Stimulated activated CD8-positive, alpha-beta memory T cell treated with anti-CD3 and anti-CD28 coated beads, Interleukin-7, amount 100 ng/mL, for 1 hour (primary cell): Measurements from ENCODE around the gene PRKCH.

Source experiments
- DNase-seq, 2 donors: peaks; one replicate each; pipeline ENCODE4 v3.0.0-alpha.2; 2020; ENCODE audit warnings: low read depth in 2 of 2

Gene PRKCH

GRCh38 chr14:61421212-61421923 lies 100.0 kb downstream of the PRKCH start:
- no peak for DNase-seq

- no peak for DNase-seq
Observed at GRCh38 chr14:61426048-61426447, 104.7 kb downstream of the PRKCH start.

- DNase-seq = no peak
Observed at GRCh38 chr14:61428261-61428660, 106.9 kb downstream of the PRKCH start.

DNA sequence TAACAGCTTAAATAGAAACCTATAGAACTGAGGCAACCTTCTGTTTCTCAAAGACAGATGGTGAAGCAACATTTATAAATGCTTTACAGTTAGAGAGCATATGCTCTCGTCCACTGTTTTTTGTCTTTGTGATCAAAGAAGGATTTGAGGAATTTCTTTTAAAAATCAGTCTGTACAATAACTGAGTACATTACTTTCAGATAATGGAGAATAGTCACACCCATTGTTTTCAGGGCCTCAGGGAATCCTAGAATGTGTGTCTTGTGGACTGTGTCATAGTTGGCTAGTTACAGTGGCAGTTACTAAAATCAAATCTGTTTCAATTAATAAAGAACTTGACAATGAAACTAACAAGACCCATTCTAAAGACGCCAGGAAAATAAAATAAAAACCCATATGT lies 107.9 kb downstream of the PRKCH start:
- no peak for DNase-seq

DNA sequence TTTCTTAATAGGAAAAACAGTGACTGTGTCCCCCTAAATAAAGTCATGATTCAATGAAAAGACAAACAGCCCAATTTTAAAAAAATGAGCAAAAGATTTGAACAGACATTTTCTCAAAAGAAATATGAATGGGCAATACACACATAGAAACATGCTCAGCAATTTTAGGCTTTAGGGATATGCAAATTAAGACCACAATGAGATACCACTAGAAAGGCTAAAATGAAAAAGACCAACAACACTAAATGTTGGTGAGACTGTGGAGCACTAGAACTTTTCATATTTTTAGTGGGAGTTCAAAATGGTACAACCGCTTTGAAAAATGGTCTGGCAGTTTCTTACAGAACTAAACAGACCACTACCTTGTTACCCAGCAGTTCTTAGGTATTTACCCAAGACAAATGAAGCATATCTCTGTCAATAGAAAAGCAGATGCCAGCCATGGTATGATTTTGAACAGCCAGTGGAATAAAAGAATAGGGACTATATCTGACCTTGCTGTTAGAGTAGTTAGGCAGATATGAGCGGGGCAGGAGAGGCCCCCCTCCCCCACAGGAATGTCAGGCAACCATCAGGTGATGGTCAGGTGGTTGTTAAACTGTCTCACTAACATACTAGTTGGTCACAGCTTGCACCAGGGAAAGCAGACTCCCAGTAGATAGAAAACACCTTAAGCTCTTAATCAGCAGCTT lies 108.8 kb downstream of the PRKCH start:
- no peak for DNase-seq

GRCh38 chr14:61433169-61433568 lies 111.8 kb downstream of the PRKCH start:
- DNase-seq = no peak

DNA sequence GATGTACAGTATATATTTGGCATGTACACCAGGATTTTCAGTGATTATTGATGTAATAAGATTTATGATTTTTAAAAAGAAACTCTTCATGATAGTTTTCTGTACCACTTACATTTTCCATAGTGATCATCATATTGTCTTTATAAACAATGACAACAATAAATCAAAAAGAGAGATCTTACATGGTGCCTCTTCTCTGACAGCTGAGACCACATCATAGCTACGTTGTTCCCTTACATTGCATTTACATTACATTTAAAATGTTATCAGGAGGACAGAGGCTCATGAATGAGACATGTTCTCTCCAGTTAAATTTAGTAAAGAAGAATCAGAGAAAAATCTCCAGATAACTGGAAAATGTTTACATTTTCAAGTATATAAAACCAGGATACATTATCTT lies 112.4 kb downstream of the PRKCH start:
- DNase-seq = no peak

DNA sequence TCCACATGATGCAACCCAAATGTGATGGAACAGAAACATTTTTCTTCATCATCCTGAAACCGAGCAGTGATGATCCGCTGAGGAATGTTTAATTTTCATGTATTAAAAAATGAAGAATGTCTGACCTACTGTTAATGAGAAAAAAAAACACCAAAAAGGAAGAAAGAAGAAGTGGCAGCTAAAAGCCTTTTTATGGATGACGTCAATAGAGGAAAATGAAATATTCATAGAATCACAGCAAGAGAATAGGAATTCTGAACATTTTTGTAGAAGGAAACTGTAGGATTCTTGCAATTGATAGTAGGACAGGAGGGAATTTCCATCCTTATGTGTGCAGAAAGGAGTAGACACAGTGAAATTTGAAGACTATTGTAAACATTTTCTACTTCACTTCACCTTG lies 112.9 kb downstream of the PRKCH start:
- no peak for DNase-seq

GRCh38 chr14:61435563-61436337 lies 114.4 kb downstream of the PRKCH start:
- DNase-seq = no peak

GRCh38 chr14:61437381-61437780 lies 116.0 kb downstream of the PRKCH start:
- no peak for DNase-seq

DNA sequence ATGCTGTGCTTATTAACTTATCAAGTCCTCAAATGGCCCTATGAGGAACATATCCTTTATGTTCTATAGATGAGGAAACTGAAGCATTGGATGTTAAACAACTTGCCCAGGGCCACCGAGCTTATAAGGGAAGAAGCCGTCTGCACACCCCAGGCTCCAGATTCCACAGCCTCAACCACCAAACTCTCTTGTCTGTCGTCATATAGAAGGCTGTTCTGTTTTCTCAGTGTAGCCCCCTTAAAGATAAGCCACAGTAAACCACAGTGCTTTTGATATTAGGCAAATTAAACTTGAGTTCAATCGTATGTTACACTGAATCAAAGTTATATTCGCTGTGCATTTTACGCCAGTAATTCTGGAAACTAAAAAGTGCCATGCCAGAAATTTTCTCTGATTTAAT lies 116.7 kb downstream of the PRKCH start:
- DNase-seq = no peak

DNA sequence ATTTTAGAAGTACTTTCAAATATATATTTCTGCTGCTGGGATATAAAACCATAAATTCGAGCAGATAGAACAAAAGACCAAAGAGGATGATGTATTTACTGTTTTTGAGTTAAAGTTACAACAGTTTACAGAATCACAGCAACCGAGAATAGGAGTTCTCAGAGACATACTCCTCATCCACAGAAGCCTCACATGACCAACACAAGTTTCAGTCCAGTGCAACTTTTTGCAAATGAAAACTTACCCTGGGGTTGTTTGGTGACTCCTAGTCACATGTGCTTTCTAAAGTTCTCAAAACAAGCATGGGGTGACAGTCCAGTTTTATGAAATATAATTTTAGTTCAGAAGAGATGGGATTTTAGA lies 117.1 kb downstream of the PRKCH start:
- DNase-seq = no peak

- DNase-seq = no peak
Observed at GRCh38 chr14:61438860-61439765, 117.7 kb downstream of the PRKCH start.

DNA sequence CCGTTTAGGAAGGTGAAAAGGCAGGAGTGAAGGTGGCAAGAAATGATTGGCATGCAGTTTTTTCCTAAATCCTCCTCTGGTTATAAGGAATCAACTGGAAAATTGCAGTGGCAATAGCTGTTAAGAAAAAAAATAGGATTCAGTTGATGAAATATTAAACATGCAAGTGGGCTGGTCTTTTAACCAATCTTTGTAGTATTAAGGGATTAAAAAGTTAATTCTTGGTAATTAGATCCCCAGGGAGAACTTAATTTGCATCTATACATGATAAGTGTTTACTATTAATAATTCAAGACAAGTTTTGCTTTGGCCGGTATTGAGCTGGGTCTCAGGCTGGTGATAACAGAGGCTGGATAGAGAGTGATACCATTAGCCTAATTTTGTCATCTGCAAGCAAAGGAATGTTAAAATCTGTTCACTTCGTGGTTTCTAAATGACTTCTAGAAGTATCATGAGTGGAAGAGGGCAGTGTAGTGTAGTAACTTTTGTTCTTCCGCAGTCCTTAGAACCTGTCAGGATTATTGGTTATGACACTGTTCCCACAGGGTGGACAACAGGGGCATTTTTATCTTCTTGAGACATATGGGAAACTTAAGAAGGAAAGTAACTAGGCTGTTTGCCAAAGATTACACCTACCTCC lies 118.5 kb downstream of the PRKCH start:
- DNase-seq = no peak

GRCh38 chr14:61443481-61443880 lies 122.1 kb downstream of the PRKCH start:
- DNase-seq = no peak

- peak; percentile 41 to 54 for DNase-seq
Observed at GRCh38 chr14:61444215-61444768, 122.9 kb downstream of the PRKCH start.

GRCh38 chr14:61451491-61451890 lies 130.1 kb downstream of the PRKCH start:
- no peak for DNase-seq

- no peak for DNase-seq
Observed at GRCh38 chr14:61451891-61452400, 130.6 kb downstream of the PRKCH start.

- peak in 1 of 2 donors; percentile 23 for DNase-seq
Observed at GRCh38 chr14:61452452-61452851, 131.1 kb downstream of the PRKCH start.

DNA sequence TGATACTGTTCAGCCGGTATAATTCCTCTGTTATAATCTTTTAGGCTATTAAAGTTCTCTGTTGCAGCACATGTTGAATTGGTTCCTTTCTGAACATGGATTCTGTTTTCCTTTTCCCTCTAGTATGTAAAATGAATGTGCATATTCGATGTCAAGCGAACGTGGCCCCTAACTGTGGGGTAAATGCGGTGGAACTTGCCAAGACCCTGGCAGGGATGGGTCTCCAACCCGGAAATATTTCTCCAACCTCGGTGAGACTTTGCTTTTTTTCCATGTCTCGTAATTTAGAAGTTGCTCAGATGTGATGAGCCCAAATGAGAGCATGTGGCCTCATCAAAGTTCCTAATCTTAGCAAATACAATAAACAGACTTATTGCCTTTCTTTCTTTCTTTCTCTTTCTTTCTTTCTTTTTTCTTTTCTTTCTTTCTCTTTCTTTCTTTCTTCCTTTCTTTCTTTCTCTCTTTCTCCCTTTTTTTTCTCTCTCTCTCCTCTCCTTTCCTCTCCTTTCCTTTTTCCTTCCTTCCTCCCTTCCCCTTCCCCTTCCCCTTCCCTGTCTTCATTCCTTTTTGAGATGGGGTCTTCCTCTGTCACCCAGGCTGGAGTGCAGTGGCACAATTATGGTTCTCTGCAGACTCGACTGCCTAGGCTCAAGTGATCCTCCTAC lies 131.9 kb downstream of the PRKCH start:
- DNase-seq = no peak
